Measurements from ENCODE around the gene EMC10. TPM values are rescaled to one million over a fixed set of nuclear protein-coding genes. Genes with fewer than 3 reads are reported as not detected.

EMC10 gene
- total RNA-seq, 4 donors from 2014 or later = 34.9 to 77.2 (median 71.1) TPM

- Histone ChIP-seq H3K36me3 (peaks cover 47% of the 10 kb centered on the region), H3K4me1 (peaks cover 13% of the 10 kb centered on the region), H3K27ac (no peak overlapping the region), H3K9me3 (no peaks in the 10 kb centered on the region), H3K4me3 (no peak overlapping the region), H3K27me3 (no peaks in the 10 kb centered on the region)
- DNase-seq (ENCODE audit: low spot score in 2 of 2) = no peak
- TF ChIP-seq POLR2AphosphoS5 (IDR thresholded peaks at IDR 0.05) = no peak
- TF ChIP-seq EP300 (IDR thresholded peaks at IDR 0.05) = no peak
- no peak for TF ChIP-seq POLR2A (IDR thresholded peaks at IDR 0.05)
- TF ChIP-seq CTCF (IDR thresholded peaks at IDR 0.05) = no peak
- WGBS = 93% methylated on average over 21 of the region's 37 CpGs
Measured at GRCh38 chr19:50480281-50481111, 4.2 kb downstream of the EMC10 start.

GRCh38 chr19:50481351-50482149 is 5.2 kb downstream of the EMC10 start:
- Histone ChIP-seq H3K27ac (no peak overlapping the region), H3K9me3 (no peaks in the 10 kb centered on the region), H3K36me3 (peaks cover 47% of the 10 kb centered on the region), H3K27me3 (no peaks in the 10 kb centered on the region), H3K4me1 (peaks cover 13% of the 10 kb centered on the region), H3K4me3 (no peak overlapping the region)
- TF ChIP-seq POLR2A (IDR thresholded peaks at IDR 0.05) (no peak), POLR2AphosphoS5 (IDR thresholded peaks at IDR 0.05) (no peak), EP300 (IDR thresholded peaks at IDR 0.05) (no peak), CTCF (IDR thresholded peaks at IDR 0.05) (no peak)
- 92% methylated on average over 11 of the region's 27 CpGs for WGBS
- DNase-seq (ENCODE audit: low spot score in 2 of 2) = no peak

- TF ChIP-seq POLR2AphosphoS5 (IDR thresholded peaks at IDR 0.05) (no peak), POLR2A (IDR thresholded peaks at IDR 0.05) (no peak), EP300 (IDR thresholded peaks at IDR 0.05) (no peak)
- peaks cover 47% of the 10 kb centered on the region for H3K36me3 ChIP-seq
- H3K9me3 ChIP-seq = no peaks in the 10 kb centered on the region
- H3K4me1 ChIP-seq = peaks cover 7% of the 10 kb centered on the region
- peaks cover 7% of the 10 kb centered on the region for H3K27me3 ChIP-seq
- H3K27ac ChIP-seq = no peak overlapping the region
- DNase-seq (ENCODE audit: low spot score in 2 of 2) = no peak
- WGBS = 78% methylated on average over 13 of the region's 16 CpGs
- no peak overlapping the region for H3K4me3 ChIP-seq
Measured at GRCh38 chr19:50482271-50482855, 6.1 kb downstream of the EMC10 start.

- H3K9me3 ChIP-seq = no peaks in the 10 kb centered on the region
- H3K36me3 ChIP-seq = peaks cover 47% of the 10 kb centered on the region
- DNase-seq (ENCODE audit: low spot score in 2 of 2) = no peak
- H3K4me1 ChIP-seq = peaks cover 2% of the 10 kb centered on the region
- H3K4me3 ChIP-seq = no peak overlapping the region
- no peak overlapping the region for H3K27ac ChIP-seq
- TF ChIP-seq CTCF (IDR thresholded peaks at IDR 0.05) (no peak), POLR2A (IDR thresholded peaks at IDR 0.05) (no peak), EP300 (IDR thresholded peaks at IDR 0.05) (no peak), POLR2AphosphoS5 (IDR thresholded peaks at IDR 0.05) (no peak)
- peaks cover 12% of the 10 kb centered on the region for H3K27me3 ChIP-seq
- 84% methylated on average over 8 of the region's 10 CpGs for WGBS
Measured at GRCh38 chr19:50482916-50483315, 6.6 kb downstream of the EMC10 start.

- no peak for DNase-seq (ENCODE audit: low spot score in 2 of 2)
- TF ChIP-seq CTCF (IDR thresholded peaks at IDR 0.05) = no peak
- no peak for TF ChIP-seq POLR2A (IDR thresholded peaks at IDR 0.05)
- no peak for TF ChIP-seq POLR2AphosphoS5 (IDR thresholded peaks at IDR 0.05)
- TF ChIP-seq EP300 (IDR thresholded peaks at IDR 0.05) = no peak
- Histone ChIP-seq H3K36me3 (peaks cover 31% of the 10 kb centered on the region), H3K4me1 (no peaks in the 10 kb centered on the region), H3K9me3 (no peaks in the 10 kb centered on the region), H3K27me3 (peaks cover 36% of the 10 kb centered on the region), H3K4me3 (no peak overlapping the region), H3K27ac (no peak overlapping the region)
- WGBS = 88% methylated on average over 10 of the region's 10 CpGs
Measured at GRCh38 chr19:50485284-50485955, 9.1 kb downstream of the EMC10 start.

All from suprapubic skin (tissue), 4 donors.